Osteoblast (primary cell): ENCODE data around the gene SCYGR3. TPM values are rescaled to one million over a fixed set of nuclear protein-coding genes. Genes with fewer than 3 reads are reported as not detected.

Experiments
- DNase-seq: peaks from one replicate; pipeline ENCODE4 v3.0.0; 2011; ENCODE audit warnings: low spot score, mixed read lengths; ENCODE audit not compliant: insufficient read length; ENCODE audit errors: missing footprints
- H2AFZ ChIP-seq: 2 replicates; pipeline ENCODE4 v1.6.0; 2011; ENCODE audit warnings: mild to moderate bottlenecking, low read length
- H3K27ac ChIP-seq: 2 replicates; pipeline ENCODE4 v1.5.1; 2011; ENCODE audit warnings: mild to moderate bottlenecking, low read depth, low read length, moderate library complexity
- H3K27me3 ChIP-seq: 2 replicates; pipeline ENCODE4 v1.6.0; 2012; ENCODE audit warnings: mild to moderate bottlenecking, control low read depth, inconsistent platforms, low read length, moderate library complexity; ENCODE audit not compliant: insufficient read depth
- H3K36me3 ChIP-seq: 2 replicates; pipeline ENCODE4 v1.5.1; 2011; ENCODE audit warnings: mild to moderate bottlenecking, low read length, control low read depth, moderate library complexity; ENCODE audit not compliant: insufficient read depth
- H3K4me1 ChIP-seq: 2 replicates; pipeline ENCODE4 v1.5.1; 2011; ENCODE audit warnings: mild to moderate bottlenecking, low read length, control low read depth, moderate library complexity; ENCODE audit not compliant: insufficient read depth
- H3K4me2 ChIP-seq: 2 replicates; pipeline ENCODE4 v1.6.0; 2011; ENCODE audit warnings: mild to moderate bottlenecking, low read length; ENCODE audit not compliant: insufficient read depth
- H3K4me3 ChIP-seq: fragments of 200-600 bp; sonication (generic); 3 replicates; pipeline ENCODE4 v1.5.1; 2012; ENCODE audit warnings: mild to moderate bottlenecking, low read length, inconsistent platforms; ENCODE audit not compliant: insufficient read depth
- H3K79me2 ChIP-seq: 2 replicates; pipeline ENCODE4 v1.6.0; 2012; ENCODE audit warnings: mild to moderate bottlenecking, low read length, control low read depth, inconsistent platforms; ENCODE audit not compliant: insufficient read depth
- H3K9me3 ChIP-seq: 2 replicates; pipeline ENCODE4 v1.5.1; 2011; ENCODE audit warnings: low read depth, low read length, control low read depth
- H4K20me1 ChIP-seq: 2 replicates; pipeline ENCODE4 v1.6.0; 2012; ENCODE audit warnings: mild to moderate bottlenecking, low read length, control low read depth; ENCODE audit not compliant: insufficient read depth
- CTCF ChIP-seq: IDR thresholded peaks from 2 replicates; pipeline ENCODE4 v1.5.1; 2011; ENCODE audit warnings: mild to moderate bottlenecking, low read depth, low read length, moderate library complexity; ENCODE audit errors: extremely low read depth
- total RNA-seq: library from RNA; depleted of rRNA; stranded (reverse); fragments of >200 nt; gene quantifications from 2 replicates; pipeline ENCODE4 v1.2.3, GENCODE V29; 2012

Gene SCYGR3
- total RNA-seq, 1 donor: not detected

DNA sequence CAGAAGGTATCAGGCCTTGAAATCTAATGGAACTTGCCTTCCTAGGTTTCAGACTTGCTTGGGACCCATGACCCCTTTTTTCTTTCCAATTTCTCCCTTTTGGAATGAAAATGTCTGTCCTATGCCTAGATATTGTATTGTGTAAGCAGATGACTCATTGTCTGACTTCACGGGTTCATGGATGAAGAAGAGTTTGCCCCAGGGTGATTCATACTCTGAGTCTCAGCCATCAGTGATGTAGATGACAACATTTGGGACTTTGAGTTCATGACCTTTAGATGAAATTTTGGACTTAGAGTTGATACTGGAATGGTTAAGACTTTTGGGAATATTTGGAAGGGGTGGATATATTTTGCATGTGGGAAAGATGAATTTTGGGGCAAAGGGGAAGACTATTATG lies 40.8 kb upstream of the SCYGR3 start:
- no peak overlapping the region for H3K4me3 ChIP-seq
- no peak for TF ChIP-seq CTCF
- no peaks in the 10 kb centered on the region for H3K36me3 ChIP-seq
- no peak overlapping the region for H3K4me2 ChIP-seq
- H4K20me1 ChIP-seq: no peaks in the 10 kb centered on the region
- H2AFZ ChIP-seq: no peak overlapping the region
- no peaks in the 10 kb centered on the region for H3K27me3 ChIP-seq
- DNase-seq: peak; percentile 95
- no peaks in the 10 kb centered on the region for H3K79me2 ChIP-seq
- H3K4me1 ChIP-seq: peaks cover 41% of the 10 kb centered on the region
- no peaks in the 10 kb centered on the region for H3K9me3 ChIP-seq
- H3K27ac ChIP-seq: peak overlapping the region; percentile 73

DNA sequence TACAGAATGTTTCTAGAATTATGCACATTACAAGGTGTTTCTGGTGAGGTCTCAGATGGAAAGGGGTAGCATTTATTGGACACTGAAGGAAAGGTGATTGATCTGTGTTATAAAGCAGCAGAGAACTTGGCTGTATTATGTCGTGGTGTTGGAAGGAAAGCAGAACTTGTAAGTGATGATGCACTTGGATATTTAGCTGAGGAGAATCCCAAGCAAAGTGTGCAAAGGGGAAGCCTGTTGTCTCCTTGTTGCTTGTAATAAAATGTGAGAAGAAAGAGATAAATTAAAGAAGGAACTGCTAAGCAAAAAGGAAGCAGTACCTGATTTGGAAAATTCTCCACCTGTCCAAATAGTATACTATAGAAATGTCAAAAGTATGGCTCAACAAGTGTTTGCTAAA lies 39.8 kb upstream of the SCYGR3 start:
- Histone ChIP-seq H3K4me2 (no peak overlapping the region), H3K27me3 (no peaks in the 10 kb centered on the region), H4K20me1 (no peaks in the 10 kb centered on the region), H3K27ac (peak overlapping the region; percentile 73), H3K4me3 (no peak overlapping the region), H3K9me3 (no peaks in the 10 kb centered on the region), H3K36me3 (no peaks in the 10 kb centered on the region), H3K79me2 (no peaks in the 10 kb centered on the region), H3K4me1 (peaks cover 41% of the 10 kb centered on the region), H2AFZ (no peak overlapping the region)
- TF ChIP-seq CTCF: no peak
- no peak for DNase-seq

- H3K4me1 ChIP-seq: peaks cover 41% of the 10 kb centered on the region
- H3K27me3 ChIP-seq: no peaks in the 10 kb centered on the region
- H4K20me1 ChIP-seq: no peaks in the 10 kb centered on the region
- peak overlapping the region; percentile 73 for H3K27ac ChIP-seq
- TF ChIP-seq CTCF: no peak
- peak; percentile 50 for DNase-seq
- H2AFZ ChIP-seq: peak overlapping the region; percentile 9
- no peaks in the 10 kb centered on the region for H3K79me2 ChIP-seq
- H3K4me2 ChIP-seq: peak overlapping the region; percentile 17
- H3K36me3 ChIP-seq: no peaks in the 10 kb centered on the region
- no peaks in the 10 kb centered on the region for H3K9me3 ChIP-seq
- H3K4me3 ChIP-seq: no peak overlapping the region
Observed at GRCh38 chr2:227653419-227653818, 38.8 kb upstream of the SCYGR3 start.

- Histone ChIP-seq H3K79me2 (no peaks in the 10 kb centered on the region), H3K27me3 (no peaks in the 10 kb centered on the region), H2AFZ (no peak overlapping the region), H3K9me3 (no peaks in the 10 kb centered on the region), H4K20me1 (no peaks in the 10 kb centered on the region), H3K4me1 (peaks cover 9% of the 10 kb centered on the region), H3K36me3 (no peaks in the 10 kb centered on the region), H3K4me3 (no peak overlapping the region), H3K4me2 (no peak overlapping the region), H3K27ac (no peak overlapping the region)
- no peak for DNase-seq
- no peak for TF ChIP-seq CTCF
Observed at GRCh38 chr2:227643990-227644551, 29.4 kb upstream of the SCYGR3 start.
